GM18502 (cell line): Measurements from ENCODE around the gene SETBP1.

ENCODE experiments used
- ATAC-seq: cut with Tn5 transposase; IDR thresholded peaks from one replicate; pipeline ENCODE4 v1.9.1; 2021; ENCODE audit warnings: mild to moderate bottlenecking; ENCODE audit not compliant: unreplicated experiment, poor library complexity

Gene SETBP1

DNA sequence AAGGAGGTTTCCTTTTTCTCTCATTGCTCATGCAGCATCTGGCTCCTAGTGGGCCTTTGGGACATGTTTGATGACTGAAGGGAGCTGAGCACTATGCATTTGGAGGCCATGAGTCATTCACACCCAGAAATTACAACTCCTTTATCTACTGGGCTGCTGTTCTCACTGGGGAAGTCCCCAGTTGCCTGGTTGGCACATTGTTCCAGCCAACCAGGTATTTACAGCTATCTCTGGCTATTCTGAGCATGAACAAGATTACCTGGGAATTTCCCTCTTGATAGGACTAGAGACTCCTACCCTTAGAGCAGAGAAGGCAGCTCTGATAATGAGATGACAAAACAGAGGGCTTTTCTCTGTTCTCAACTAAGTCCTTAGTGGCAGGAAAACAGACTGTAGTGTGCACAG, 206.5 kb downstream of the SETBP1 start:
- ATAC-seq, result peak; percentile 94

DNA sequence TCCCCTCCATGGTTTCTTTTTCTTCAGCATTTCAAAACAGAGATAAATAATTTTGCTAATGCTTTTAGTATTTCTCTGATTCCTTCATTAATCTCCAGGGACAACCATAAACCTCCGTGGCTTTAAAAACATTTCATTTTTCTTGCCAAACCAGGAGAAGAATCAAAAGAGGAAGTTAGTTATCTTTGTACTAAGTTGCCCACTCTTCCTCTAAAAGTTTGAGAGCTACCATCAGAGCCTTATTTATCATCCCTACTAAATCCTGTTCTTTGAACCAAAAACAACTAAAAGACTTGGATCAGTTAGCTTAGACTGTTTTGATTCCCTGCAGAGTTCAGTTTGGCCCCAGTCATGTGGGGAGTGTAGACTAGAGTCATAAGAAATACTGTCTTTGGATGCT, 208.4 kb downstream of the SETBP1 start:
- no peak for ATAC-seq

DNA sequence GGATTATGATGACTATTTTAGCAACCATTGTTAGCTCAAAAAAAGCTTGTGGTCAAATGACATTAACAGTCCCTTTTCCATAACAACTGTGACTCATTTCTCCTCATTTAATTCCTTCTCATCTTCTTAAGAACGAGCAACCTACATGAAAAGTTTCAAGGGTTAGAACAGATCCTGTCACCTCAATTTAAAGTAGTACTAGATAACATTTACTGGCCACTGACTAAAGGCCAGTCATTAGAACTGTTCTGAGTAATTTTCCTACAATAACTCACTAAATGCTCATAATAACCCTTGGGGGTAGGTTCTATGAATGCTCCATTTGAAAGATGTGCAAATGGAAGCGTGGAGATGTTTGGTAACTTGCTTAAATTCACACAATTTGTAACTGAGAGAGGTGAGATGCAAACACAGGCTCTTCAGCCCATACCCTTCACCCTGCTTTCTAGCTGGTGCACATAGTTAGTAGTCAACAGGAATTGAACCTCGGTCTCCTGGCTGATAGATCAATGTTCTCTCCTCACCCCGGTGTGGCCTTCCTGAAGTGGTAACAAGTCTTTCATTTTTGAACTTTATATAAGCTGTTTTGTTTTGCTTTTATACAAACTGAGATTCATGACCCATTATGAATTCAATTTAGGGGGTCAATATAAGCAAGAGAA, 212.5 kb downstream of the SETBP1 start:
- no peak for ATAC-seq

DNA sequence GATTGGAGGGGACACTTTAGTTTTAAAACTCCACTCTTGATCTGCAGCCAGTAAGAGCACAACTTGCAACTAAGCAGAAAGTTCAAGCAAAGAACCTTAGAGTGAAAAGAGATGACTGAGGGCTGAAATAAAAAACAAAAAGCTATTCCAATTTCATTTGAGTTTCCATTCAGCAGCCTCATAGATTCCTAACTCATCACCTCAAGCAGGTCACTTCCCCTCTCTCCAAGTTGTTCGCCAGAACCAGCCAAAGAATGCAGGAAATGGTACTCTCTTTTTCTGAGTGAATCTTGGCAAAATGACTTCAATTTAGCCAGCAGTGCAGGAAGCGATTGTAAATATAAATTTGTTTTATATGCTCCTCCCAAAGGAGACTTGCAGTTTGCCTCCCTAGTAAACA, 213.3 kb downstream of the SETBP1 start:
- ATAC-seq, result no peak

DNA sequence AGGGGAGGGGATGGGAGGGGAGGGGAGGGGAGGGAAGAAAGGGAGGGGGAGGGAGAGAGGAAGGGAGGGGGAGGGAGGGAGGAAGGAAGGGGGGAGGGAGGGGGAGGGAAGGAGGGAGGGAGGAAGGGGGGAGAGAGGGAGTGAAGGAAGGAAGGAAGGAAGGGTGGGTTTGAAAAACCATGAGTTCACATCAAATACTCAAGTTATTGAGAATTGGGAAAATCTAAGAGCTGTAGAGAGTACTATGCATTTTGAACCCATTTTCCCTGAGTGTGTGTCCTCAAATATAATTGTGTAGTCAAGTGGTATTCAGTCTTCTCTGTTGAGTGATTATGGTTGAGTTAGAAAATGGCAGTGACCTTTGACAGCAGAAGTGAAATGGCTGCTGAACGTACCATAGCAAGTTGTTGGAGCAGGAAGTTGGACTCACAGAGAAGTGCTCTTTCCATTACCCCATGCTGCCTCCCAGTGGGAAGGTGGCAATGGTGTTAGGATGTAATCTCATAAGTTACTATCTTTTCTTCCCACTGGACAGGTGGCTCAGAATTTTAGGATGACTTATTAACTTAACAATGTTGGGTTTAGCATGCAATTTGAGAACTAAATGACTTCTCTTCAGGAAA, 214.6 kb downstream of the SETBP1 start:
- ATAC-seq, result no peak

DNA sequence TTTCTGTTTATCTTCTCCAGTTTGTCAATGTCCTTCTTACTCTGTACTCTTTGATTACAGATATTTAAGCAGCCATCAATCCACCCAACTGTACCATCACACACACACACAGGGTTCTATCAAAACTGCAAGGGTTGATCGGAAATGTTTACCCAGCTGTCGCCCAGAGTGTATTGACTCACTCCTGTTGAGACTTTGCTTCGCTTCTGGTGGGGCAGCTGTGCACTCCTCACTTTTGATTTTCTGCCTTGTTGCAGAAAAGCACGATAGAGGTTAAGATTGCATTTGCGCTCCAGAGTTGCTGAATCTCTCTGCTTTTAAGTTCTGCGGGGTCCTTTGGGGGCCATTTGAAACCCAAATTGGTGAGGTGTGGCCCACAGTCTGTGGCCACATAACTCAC, 216.2 kb downstream of the SETBP1 start:
- no peak for ATAC-seq

DNA sequence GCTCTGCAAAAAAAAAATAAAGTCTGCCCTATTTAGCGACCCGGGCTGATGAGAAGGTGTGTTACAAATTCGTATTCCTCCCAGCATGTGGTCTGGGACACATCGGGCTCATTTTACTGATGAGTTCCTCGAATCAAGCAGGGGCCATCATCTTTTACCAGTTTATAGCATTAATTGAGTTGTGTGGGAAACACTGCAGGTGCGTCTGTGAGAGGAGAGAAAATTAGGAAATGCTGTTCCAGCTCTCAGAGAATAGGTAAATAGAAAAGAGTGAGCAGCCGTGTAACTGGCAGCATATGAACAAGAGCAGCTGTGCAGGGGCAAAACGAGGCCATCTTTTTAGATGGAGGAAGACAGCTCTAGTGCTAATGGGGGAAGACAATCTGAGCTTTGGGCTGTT, 216.7 kb downstream of the SETBP1 start:
- no peak for ATAC-seq

DNA sequence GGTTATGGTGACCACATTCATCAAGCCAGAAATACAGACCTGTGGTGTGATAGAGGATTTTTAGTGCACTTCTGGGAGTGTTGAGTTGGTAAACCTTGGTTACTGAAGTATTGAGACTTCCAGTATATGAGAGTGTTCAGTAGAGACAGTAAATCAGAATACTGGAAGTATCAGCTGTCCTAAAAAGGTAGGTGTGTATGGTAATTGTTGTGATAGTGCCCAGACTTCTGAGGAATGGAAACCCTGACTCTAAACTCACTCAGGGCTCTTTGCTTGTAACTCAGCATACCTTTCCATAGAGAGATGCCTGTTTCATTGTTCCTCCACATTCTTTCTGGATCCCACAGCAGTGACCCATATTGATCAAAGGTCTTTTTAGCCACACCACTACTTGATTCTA, 217.1 kb downstream of the SETBP1 start:
- ATAC-seq, result no peak

DNA sequence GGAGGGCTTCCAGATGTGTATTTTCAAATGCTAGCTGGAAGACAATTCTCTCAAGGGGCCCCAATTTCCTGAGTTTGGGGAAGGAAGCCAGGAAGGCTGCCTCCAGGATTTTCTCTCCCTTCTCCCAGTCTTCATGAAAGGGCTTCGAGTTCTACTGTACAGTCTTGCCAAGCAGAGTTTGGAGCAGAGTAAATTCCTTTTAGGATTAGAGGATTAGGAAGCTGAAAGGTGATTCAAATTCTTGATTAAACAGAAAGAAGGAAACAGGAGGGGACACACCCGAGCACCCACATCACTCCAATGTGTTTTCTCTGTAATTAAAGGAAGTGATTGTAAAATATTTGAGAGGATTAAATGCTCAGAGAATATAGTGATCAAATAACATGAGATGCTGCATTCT, 217.8 kb downstream of the SETBP1 start:
- ATAC-seq, result no peak

DNA sequence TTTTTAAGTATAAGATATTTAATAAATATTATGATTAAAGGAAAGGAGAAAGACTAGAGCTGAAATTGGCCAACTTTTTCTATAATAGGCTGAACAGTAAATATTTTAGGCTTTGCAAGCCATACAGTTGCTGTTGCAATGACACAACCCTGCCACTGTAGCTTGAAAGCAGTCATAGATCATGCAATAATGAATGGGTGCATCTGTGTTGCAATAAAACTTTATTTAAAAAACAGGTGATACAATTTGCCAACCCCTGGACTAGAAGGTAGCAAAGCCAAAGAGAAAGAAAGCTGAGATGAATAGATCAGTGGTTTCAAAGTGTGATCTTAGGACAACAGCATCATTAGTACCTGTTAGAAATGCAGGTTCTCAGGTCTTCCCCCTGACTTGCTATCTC, 219.1 kb downstream of the SETBP1 start:
- ATAC-seq, result no peak

DNA sequence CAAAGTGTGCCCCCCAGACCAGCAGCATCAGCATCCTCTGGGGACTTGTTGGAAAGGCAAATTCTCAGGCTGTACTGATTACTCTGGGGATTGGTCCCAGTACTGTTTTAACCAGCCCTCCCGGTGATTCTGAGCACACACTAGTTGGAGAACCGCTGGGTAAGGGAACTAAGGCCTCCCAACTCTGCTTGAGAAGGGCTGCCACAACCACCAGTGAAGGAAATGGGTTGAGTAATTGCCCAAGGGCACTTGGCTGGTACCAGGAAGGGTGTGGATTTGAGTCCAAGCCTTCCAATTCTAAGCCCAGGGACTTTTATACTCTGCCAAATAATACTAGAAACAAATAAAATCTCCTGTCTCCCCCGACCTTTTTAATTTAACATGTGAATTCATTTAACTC, 219.9 kb downstream of the SETBP1 start:
- no peak for ATAC-seq

DNA sequence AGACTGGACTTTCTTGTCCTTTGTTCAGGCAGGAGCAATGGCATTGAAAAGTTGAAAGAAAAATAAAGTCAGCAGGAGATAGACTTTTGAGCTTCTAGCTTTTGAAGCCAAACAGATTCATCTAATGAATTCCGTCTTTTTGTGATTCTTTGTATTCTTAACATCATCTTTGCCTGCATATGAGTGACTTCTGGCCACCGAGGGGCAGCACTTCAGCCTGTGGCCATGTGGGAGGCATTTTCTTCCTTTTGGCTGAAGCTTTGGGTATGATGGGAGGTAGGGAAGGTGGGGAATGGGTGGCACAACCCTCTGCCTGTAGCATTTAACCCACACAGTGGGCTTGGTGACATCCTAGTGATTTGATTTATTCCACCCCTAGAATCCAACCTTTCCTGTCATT, 220.6 kb downstream of the SETBP1 start:
- no peak for ATAC-seq

DNA sequence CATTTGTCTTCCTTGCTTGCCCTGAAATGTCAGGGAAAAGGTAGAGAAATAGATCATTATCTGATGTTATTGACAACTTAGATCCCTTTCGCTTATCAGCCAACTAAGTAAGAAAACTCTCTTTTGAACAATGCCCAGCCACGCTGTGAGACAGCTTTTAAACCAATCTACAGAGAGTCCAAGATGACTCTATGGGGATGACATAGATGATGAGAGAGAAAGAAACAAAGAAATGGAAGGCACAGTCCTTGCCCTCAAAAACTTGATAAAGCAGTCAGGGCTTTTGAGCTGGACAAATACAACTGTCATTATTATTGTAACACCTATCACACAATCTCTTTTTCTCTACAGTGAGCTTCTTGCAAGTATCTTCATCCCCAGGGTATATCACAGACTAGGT, 222.6 kb downstream of the SETBP1 start:
- no peak for ATAC-seq

DNA sequence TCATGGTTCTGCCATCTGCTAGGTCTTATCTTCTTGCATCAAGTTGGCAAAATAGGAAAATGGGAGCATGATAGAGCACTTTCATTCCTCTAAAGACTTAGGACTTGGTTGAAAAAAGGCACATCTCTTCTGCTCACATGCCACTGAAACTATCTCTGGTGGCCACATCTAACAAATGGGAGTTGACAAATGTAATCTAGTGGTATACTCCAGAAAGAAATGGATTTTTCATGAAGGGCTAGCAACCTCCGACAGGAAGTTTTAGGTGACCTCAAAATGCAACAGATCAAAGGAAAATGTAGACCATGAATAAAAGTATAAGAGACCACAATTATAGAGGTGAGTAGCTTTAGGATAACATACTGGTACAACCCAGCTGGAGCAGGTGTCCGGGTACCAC, 224.1 kb downstream of the SETBP1 start:
- no peak for ATAC-seq

DNA sequence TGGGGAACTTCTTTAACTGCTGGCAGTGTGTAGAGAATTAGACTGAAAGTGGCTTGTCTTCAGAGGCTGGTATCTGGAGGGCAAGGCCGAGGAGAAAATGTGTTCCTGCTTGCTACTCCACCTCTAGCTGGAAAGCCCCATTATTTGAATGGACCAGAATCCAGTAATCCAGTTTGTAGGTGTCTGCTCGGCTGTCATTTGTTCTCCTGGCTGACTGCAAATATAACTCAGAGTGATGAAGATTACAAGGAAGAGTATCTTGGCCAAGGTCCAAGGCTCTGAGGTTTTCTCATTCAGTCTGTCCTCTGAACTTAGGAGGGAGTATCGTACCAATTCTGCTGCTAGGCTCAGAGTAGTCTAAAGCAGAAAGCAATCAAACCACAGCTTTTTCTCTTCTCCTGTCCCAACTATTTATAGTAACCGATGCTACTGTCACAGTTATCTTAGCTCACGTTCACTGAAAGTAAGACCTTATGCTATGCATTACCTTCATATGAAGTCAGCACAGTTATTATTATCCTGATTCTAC, 228.6 kb downstream of the SETBP1 start:
- ATAC-seq, result peak; percentile 86

DNA sequence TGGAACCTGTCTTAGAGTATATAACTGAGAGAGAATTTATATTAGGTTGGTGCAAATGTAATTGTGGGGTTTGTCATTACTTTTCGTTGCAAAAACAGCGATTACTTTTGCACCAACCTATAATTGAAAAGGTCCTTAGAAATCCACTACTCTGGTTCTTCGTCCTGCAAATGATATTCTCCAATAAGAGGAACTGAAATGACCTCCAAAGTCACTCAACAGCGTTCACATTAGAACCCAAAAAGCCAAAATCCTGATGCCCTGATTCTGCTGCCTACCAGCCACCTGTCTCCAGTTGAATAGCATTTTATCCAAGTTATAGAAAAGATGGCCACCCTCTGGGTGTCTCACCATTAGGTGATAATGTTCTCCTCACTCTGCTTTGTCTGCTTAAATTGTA, 230.6 kb downstream of the SETBP1 start:
- no peak for ATAC-seq

DNA sequence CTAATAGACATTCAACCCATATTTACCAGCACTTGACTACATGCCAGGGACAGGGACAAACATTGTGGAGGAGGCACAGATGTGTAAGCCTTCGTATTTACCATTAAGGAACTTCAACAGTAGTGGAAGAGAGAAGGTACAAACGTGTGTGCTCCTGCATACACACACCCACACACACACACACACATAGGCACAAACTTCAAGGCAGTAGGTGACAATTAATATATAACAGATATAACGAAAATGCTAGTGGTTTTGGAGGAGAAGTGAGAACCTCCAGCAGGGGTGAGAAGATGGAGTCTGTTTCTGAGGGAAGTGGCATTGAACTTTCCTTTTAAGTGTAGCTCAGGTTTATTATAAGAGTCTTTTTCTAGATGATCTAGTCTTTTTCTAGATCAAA, 231.1 kb downstream of the SETBP1 start:
- peak; percentile 23 for ATAC-seq

DNA sequence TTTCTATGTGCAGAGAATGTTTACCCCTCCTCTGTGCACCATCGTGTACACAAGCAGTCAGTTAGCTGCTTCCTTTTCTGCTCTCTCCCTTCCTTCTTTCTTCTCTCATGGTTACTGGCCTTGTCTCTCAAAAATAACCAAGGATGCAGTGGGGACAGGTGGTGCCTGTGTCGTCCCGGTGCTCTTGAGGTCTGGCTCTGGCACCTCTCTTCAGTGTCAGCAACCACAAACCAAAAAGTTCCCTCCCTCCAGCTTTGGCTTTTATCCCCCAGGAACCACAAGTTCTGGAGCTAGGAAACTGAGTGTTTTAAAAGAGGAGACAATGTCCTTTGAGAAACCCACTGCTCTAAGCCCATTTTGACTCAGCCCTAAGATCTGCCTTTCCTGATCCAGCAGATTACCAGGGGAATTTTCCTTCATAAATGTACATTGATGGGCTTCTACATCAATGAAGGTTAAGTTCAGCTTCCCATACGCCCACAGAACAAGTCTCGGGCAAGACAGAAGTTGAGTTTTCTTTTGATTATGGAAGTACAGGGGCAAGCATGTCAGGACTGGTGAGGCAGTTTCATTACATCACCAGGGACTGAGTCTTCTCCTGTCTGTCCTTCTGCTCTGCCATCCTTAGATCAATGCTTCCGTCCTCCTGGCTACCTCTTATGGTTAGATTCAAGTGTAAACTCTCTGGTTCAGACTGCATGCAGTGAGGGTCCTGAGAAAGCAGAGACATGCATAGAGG, 232.2 kb downstream of the SETBP1 start:
- no peak for ATAC-seq

DNA sequence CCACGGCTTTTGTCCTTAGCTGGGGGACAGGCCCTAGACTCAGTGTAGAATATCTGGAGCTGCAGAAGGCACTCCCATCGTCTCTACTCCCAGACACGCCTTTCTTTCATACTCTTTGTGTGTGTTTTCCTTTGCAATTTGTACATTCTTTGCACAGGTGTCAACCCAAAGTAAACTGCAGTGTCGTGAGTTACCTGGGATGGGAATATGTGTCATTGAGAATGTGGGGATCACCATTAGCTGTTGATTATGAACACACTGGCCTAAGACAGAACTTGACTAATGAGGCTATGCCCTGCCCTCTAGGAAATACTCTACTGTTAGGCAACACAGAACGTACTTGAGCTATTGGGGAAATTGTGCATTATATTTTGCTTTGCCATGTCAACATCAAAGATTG, 233.3 kb downstream of the SETBP1 start:
- ATAC-seq, result no peak

DNA sequence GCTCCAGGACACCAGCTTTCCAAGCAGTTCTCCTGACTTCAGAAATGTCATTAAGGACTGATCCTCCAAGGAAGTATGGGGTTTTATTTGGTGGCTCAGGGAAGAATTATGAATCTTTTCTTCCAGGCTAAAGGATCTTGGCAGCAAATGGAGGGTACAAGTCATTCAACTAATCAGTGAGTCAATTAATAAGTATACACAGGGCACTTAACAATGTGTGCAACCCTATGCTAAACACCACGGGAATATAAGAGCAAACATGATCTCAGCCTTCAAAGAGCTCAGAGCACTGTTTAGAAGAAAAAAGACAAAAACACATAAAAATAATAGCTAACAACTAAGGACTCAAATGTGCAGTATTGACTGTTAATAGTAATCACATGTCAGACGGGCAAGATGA, 234.5 kb downstream of the SETBP1 start:
- no peak for ATAC-seq

DNA sequence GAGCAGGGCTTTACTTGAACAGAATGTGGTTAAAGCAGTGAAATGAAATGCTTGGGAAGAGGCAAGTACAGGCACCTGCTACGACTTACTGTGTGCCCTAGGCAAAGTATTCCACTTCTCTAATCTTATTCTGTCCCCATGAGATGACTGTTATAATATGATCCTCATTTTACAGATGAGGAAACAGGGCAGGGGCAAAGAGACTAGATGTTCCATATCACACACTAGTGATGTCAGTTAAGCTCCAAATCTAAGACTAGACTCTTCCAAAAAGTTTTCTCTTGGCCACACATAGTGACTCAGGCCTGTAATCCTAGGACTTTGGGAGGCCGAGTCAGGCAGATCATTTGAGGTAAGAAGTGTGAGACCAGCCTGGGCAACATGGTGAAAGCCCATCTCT, 235.0 kb downstream of the SETBP1 start:
- no peak for ATAC-seq
